Activated naive CD4-positive, alpha-beta T cell (primary cell): ENCODE results near the gene FAM186B.
"Not testable (repeated sequence)": the region's sequence is repeated elsewhere in the genome, so short reads cannot be mapped to it uniquely, and the experiment has no call there.

Experiments used
- DNase-seq, 4 experiments: peaks; one replicate each; lab custom pipeline; 2025; lab: John Stamatoyannopoulos, UW

The FAM186B gene

GRCh38 chr12:49633703-49634345 lies 28.4 kb upstream of the FAM186B start:
- DNase-seq = no peak

DNA sequence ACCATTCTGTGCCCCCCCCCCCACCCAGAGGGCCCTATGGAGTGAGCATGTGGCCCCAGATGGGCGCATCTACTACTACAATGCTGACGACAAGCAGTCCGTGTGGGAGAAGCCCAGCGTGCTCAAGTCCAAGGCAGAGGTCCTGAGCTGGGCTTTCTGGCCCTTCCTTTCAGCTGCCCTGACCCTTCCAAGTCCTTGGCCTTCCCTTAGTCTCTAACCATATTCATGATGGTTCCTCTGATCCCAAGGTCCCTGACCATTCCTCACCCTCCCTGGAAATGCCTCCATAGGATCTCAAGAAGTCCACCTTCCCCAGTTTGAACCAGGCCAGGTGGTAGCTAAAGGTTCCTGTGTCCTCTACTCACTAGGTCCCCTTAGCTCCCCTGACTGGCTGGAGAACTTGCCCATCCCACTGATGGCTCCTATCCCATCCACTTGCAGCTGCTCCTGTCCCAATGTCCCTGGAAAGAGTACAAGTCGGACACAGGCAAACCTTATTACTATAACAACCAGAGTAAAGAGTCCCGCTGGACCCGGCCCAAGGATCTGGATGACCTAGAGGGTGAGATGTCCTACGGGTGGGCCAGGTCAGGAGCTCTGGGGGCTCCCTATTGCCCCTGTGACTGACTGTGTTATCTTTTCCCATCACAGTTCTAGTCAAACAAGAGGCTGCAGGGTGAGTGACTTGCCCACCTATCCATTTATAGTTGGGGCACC lies 27.7 kb upstream of the FAM186B start:
- DNase-seq = no peak

GRCh38 chr12:49632401-49632800 lies 27.0 kb upstream of the FAM186B start:
- DNase-seq = no peak

GRCh38 chr12:49631336-49631907 lies 26.0 kb upstream of the FAM186B start:
- DNase-seq = no peak

GRCh38 chr12:49627752-49628360 lies 22.4 kb upstream of the FAM186B start:
- DNase-seq = no peak

DNA sequence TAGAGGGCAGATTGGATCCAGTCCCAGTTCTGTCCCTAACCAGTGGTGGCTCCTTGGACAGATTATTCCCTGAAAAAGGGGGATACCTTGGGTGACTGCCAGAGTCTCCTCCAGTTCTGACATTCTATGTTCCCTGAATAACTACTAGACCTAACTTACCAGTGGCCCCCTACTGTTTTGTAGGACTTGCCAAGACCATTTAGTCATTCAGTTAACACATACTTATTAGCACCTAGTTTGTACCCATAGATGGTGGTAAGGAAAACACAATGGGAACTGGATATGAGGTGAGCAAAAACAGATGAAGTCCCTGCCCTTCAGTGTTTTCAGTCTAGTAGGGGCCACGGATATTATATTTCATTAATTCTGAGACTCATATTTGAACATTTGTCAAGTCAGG lies 21.4 kb upstream of the FAM186B start:
- DNase-seq = no peak

DNA sequence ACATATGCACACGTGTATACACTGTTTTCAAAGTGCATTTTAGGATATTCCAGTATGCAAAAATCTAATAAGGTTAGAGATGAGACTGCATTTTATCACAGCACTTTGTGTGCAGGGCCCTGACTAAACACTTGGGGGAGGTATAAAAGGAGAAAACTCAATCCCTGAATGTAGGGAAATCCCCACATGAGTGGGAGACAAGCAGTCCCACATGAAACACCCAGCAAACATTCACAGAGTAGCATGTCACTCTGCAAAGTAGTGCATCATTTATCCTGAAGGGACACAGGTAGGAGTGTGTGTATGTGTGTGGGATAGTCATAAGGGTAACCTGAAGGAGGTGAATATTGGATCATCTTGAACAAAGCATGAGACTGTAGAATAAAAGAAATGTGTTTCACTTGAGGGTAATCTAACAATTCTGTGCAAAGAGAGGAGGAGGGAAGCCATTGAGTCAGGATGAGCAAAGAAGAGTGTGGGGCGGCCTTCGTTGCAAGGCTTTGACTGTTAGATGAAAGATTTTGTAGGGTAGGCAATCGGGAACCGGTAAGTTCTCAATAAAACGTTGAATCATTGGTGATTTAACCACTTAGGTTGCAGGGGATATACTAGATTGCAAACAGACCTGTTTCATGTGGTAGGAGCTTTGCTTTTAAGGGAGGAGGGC lies 20.9 kb upstream of the FAM186B start:
- no peak for DNase-seq

DNA sequence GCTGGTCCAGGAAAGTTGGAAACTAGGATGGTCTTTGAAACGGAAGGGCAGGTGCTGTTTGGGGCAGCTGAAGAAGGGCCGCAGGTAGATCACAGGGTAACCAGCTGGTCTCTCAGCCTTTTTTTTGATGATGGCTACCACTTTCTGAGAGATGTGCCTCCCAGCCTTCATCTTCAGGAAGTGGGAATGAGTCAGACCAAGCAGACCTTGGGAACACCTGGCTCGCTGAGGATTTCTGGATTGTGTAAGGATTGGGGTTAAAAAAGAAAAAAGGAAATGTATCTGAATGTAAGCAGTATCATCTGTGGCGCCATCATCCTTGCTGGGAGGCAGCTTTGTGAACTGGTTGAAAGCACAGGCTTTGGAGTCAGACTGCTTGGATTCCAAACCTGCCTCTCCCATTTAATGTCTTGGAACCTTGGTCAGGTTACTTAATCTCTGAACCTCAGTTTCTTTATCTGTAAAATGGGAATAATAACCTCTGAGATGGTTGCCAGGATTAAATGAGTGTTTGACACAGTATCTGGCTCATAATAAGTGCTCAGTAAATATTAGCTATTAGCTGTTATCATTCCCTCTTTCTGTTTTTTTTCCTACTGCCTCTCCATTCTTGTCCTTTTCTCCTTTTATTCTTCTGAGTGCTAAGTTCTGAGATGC lies 19.6 kb upstream of the FAM186B start:
- DNase-seq = no peak

- DNase-seq = peak; percentile 52 to 89 (median 78)
Observed at GRCh38 chr12:49623142-49623904, 17.9 kb upstream of the FAM186B start, which contains the start of gene PRPF40B. TSS of gene PRPF40B (plus strand) at chr12:49623561. CDS start at chr12:49623591, 30 bp downstream.

- DNase-seq = peak in 1 of 4 experiments; percentile 50
Observed at GRCh38 chr12:49622501-49623141, 17.2 kb upstream of the FAM186B start.

DNA sequence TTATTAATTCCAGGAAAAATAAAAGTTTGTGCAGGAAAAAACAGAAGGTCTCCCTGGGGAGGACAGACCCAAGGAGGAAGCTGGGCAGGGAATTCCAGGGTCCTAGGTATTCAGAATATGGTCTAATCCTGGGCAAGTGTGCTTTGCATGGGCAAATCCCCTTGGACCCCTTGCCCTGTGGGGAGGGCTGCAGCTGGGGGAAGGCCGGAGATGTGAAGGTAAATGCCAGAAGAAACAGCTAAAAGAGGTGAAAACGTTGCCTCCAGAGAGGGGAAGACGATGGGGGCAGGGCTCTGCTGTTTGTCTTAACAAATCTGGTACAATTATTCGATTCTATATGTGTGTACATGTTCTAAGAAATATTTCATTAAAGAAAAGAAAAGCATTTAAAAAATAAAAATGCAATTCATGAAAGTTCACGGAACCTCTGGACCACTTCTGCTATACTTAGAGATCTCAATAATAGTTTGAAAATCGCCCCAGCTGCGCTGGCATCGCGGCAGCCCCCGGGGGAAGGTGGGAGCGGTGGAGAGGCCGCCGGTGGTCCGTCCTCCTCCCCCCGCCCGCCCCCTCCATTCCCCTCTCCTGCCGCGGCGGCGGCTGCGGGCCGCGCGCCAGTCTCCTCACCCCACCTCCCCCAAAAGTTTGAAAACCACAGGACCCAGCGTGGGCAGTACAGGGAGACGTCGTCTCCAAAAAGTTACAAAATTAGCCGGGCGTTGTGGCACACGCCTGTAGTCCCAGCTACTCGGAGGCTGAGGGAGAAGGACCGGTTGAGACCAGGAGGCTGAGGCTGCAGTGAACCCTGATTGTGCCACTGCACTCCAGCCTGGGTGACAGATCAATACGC lies 16.4 kb upstream of the FAM186B start:
- DNase-seq = no peak

GRCh38 chr12:49619286-49619685 lies 13.8 kb upstream of the FAM186B start:
- DNase-seq = no peak

DNA sequence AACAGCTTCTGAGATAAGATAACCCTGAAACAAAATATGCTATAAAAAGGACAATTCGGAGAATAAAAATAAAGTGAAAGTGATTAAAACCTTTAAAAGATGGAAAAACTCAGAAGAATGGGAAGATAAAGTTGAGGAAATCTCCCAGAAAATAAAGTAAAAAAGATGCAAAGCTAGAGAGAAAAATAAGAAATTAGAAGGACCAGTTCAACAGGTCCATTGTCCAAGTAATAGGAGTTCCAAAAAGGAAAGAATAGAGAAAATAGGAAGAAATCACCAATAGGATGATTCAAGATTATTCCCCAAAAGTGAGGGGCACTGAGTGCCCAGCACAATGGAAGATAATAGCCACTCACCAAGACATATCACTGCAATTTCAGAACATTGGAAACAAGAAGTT lies 13.1 kb upstream of the FAM186B start:
- DNase-seq = no peak

GRCh38 chr12:49616533-49617219 lies 11.2 kb upstream of the FAM186B start:
- DNase-seq = no peak

GRCh38 chr12:49615725-49616124 lies 10.3 kb upstream of the FAM186B start:
- DNase-seq = no peak

DNA sequence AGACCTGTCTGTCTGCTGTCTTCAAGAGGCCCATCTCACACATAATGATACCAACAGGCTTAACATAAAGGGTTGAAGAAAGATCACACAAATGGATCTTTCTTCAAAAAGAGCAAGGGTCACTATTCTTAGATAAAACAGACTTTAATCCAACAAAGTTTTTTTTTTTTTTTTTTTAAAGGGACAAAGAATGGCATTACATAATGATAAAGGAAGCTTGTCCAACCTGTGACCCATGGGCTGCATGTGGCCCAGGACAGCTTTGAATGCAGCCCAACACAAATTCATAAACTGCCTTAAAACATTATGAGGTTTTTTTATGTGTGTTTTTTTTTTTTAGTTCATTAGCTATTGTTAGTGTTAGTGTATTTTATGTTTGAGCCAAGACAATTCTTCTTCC lies 6.8 kb upstream of the FAM186B start:
- DNase-seq = no peak

- DNase-seq = not testable (repeated sequence)
Observed at GRCh38 chr12:49610785-49611184, 5.3 kb upstream of the FAM186B start.

GRCh38 chr12:49609875-49610154 lies 4.4 kb upstream of the FAM186B start:
- DNase-seq = no peak
